Vagina (tissue), 2 donors: Measurements from ENCODE around the gene ATP13A2.

ENCODE experiments used
- POLR2A ChIP-seq, 2 donors: fragments of 450-650 bp; IDR thresholded peaks; one replicate each; pipeline ENCODE4 v1.6.1; 2017; ENCODE audit warnings: antibody characterized with exemption in 2 of 2, mild to moderate bottlenecking in 2 of 2, moderate library complexity in 2 of 2
- POLR2AphosphoS5 ChIP-seq, 2 donors: sonication (generic); formaldehyde crosslinking; IDR thresholded peaks; one replicate each; pipeline ENCODE4 v1.9.0; 2017; ENCODE audit warnings: antibody characterized with exemption in 2 of 2, mild to moderate bottlenecking in 2 of 2, low read depth in 1 of 2; ENCODE audit not compliant: insufficient read depth in 1 of 2
- TF ChIP-seq, protein P1 (sequence below), 3 experiments: fragments of 450-650 bp in 2 of 3; fragments of 200-600 bp in 1 of 3; sonication (generic) in 1 of 3; IDR thresholded peaks; one replicate each; pipeline ENCODE4 v1.5.1; 2017 to 2019; ENCODE audit warnings: antibody characterized with exemption in 3 of 3, mild to moderate bottlenecking in 2 of 3, moderate library complexity in 2 of 3

DNA sequence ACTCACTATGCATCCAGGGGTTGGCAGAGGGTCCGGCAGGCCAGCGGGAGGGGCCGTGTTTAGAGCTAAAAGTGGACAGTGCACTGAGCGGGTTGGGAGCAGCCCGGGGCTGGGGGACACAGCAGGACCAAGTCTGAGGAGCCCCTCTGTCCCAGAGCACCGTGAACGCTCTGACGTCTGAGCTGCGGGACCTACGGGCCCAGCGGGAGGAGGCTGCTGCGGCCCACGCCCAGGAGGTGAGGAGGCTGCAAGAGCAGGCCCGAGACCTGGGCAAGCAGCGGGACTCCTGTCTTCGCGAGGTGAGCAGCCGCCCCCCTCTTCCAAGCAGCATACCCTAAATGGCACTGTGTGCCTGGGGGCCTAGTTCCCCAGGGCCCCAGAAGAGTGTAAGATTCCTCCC is 57.1 kb downstream of the ATP13A2 start:
- TF ChIP-seq, protein P1, sequence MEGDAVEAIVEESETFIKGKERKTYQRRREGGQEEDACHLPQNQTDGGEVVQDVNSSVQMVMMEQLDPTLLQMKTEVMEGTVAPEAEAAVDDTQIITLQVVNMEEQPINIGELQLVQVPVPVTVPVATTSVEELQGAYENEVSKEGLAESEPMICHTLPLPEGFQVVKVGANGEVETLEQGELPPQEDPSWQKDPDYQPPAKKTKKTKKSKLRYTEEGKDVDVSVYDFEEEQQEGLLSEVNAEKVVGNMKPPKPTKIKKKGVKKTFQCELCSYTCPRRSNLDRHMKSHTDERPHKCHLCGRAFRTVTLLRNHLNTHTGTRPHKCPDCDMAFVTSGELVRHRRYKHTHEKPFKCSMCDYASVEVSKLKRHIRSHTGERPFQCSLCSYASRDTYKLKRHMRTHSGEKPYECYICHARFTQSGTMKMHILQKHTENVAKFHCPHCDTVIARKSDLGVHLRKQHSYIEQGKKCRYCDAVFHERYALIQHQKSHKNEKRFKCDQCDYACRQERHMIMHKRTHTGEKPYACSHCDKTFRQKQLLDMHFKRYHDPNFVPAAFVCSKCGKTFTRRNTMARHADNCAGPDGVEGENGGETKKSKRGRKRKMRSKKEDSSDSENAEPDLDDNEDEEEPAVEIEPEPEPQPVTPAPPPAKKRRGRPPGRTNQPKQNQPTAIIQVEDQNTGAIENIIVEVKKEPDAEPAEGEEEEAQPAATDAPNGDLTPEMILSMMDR (IDR thresholded peaks at IDR 0.05) = no peak
- TF ChIP-seq POLR2AphosphoS5 (IDR thresholded peaks at IDR 0.05; ENCODE audit: insufficient read depth in 1 of 2, low read depth in 1 of 2) (no peak), POLR2A (IDR thresholded peaks at IDR 0.05) (no peak)
